SU-DHL-6 (cell line): ENCODE results near the gene XKR8.

Experiments used
- H2AFZ ChIP-seq: fragments of 200-600 bp; sonication (generic); 2 replicates; pipeline ENCODE4 v1.6.1; 2014; ENCODE audit warnings: low read depth, mild to moderate bottlenecking, moderate library complexity, mixed read lengths, antibody characterized with exemption, low read length; ENCODE audit not compliant: severe bottlenecking
- H3F3A ChIP-seq: fragments of 200-600 bp; shearing (Covaris generic); 2 replicates; pipeline ENCODE4 v1.6.0; 2016; ENCODE audit warnings: antibody characterized with exemption, mild to moderate bottlenecking; ENCODE audit not compliant: insufficient read depth
- H3K27ac ChIP-seq: fragments of 200-600 bp; sonication (generic); 2 replicates; pipeline ENCODE4 v1.5.1; 2016; ENCODE audit warnings: low read depth, mild to moderate bottlenecking, low read length, moderate library complexity, mixed read lengths
- H3K27me3 ChIP-seq: fragments of 200-600 bp; sonication (generic), shearing (Covaris generic); 2 replicates; pipeline ENCODE4 v1.6.0; 2014; ENCODE audit warnings: mild to moderate bottlenecking, low read length
- H3K36me3 ChIP-seq: fragments of 200-600 bp; sonication (generic); 2 replicates; pipeline ENCODE4 v1.6.1; 2014; ENCODE audit warnings: mild to moderate bottlenecking, low read length, mixed read lengths
- H3K4me2 ChIP-seq: fragments of 300-600, 200-600 bp; shearing (Covaris generic), sonication (generic); 2 replicates; pipeline ENCODE4 v1.6.0; 2014; ENCODE audit warnings: low read length, low read depth, mild to moderate bottlenecking; ENCODE audit not compliant: poor library complexity, severe bottlenecking
- H3K4me3 ChIP-seq: fragments of 200-600 bp; sonication (generic); 2 replicates; pipeline ENCODE4 v1.5.1; 2014; ENCODE audit warnings: antibody characterized with exemption, low read length, mild to moderate bottlenecking, mixed read lengths; ENCODE audit not compliant: insufficient read depth, poor library complexity, severe bottlenecking
- H3K79me2 ChIP-seq: fragments of 200-600 bp; sonication (generic); 2 replicates; pipeline ENCODE4 v1.6.1; 2014; ENCODE audit warnings: mild to moderate bottlenecking, low read length, moderate library complexity; ENCODE audit not compliant: insufficient read depth
- H3K9ac ChIP-seq: fragments of 200-600 bp; sonication (generic); 2 replicates; pipeline ENCODE4 v1.7.0; 2014; ENCODE audit warnings: mild to moderate bottlenecking, low read length
- H3K9me2 ChIP-seq: fragments of 200-600 bp; sonication (generic); replicated peaks from 2 replicates; pipeline ENCODE4 v1.6.1; 2014; ENCODE audit warnings: low read length; ENCODE audit not compliant: insufficient read depth
- H3K9me3 ChIP-seq: fragments of 200-600 bp; sonication (generic); 2 replicates; pipeline ENCODE4 v1.6.1; 2014; ENCODE audit warnings: low read length, mixed read lengths; ENCODE audit not compliant: insufficient read depth
- H4K20me1 ChIP-seq: fragments of 200-600 bp; sonication (generic); 2 replicates; pipeline ENCODE4 v1.6.1; 2014; ENCODE audit warnings: low read depth, mild to moderate bottlenecking, antibody characterized with exemption, low read length, moderate library complexity, mixed read lengths
- CTCF ChIP-seq: fragments of 200-600 bp; sonication (generic); IDR thresholded peaks from one replicate; pipeline ENCODE4 v1.5.1; 2017; ENCODE audit warnings: antibody characterized with exemption, mild to moderate bottlenecking, low read length, moderate library complexity; ENCODE audit not compliant: insufficient read depth, poor library complexity, severe bottlenecking
- EZH2phosphoT487 ChIP-seq: fragments of 200-600 bp; sonication (generic), shearing (Covaris generic); conservative IDR thresholded peaks from 2 replicates; pipeline ENCODE4 v1.6.1; 2018; ENCODE audit warnings: mild to moderate bottlenecking, antibody characterized with exemption, low read length, moderate library complexity, mixed read lengths

The XKR8 gene

GRCh38 chr1:27922272-27922671 is 37.5 kb upstream of the XKR8 start:
- Histone ChIP-seq H3K4me3 (no peak overlapping the region), H3F3A (no peaks in the 10 kb centered on the region; the same call in 1 of the 2 replicates), H2AFZ (no peak overlapping the region), H4K20me1 (no peaks in the 10 kb centered on the region), H3K9ac (no peak overlapping the region), H3K9me2 (no peaks in the 10 kb centered on the region), H3K79me2 (no peaks in the 10 kb centered on the region), H3K9me3 (no peaks in the 10 kb centered on the region), H3K27me3 (no peaks in the 10 kb centered on the region), H3K36me3 (no peaks in the 10 kb centered on the region), H3K4me2 (no peak overlapping the region), H3K27ac (no peak overlapping the region)
- no peak for TF ChIP-seq CTCF
- no peak for TF ChIP-seq EZH2phosphoT487

- H3K4me3 ChIP-seq: no peak overlapping the region
- H3K9ac ChIP-seq: no peak overlapping the region
- no peak overlapping the region for H2AFZ ChIP-seq
- no peaks in the 10 kb centered on the region for H3K9me3 ChIP-seq
- TF ChIP-seq EZH2phosphoT487 (no peak), CTCF (no peak)
- H3K27ac ChIP-seq: no peak overlapping the region
- H3K4me2 ChIP-seq: no peak overlapping the region
- H3K79me2 ChIP-seq: no peaks in the 10 kb centered on the region
- H3F3A ChIP-seq: no peaks in the 10 kb centered on the region
- no peaks in the 10 kb centered on the region for H3K27me3 ChIP-seq
- no peaks in the 10 kb centered on the region for H4K20me1 ChIP-seq
- H3K36me3 ChIP-seq: no peaks in the 10 kb centered on the region
- no peaks in the 10 kb centered on the region for H3K9me2 ChIP-seq
Measured at GRCh38 chr1:27928216-27928954, 31.4 kb upstream of the XKR8 start.

GRCh38 chr1:27931184-27931583 is 28.6 kb upstream of the XKR8 start:
- H3F3A ChIP-seq: no peaks in the 10 kb centered on the region
- H3K9me3 ChIP-seq: no peaks in the 10 kb centered on the region
- no peak overlapping the region for H3K4me3 ChIP-seq
- H2AFZ ChIP-seq: no peak overlapping the region
- H3K9me2 ChIP-seq: no peaks in the 10 kb centered on the region
- H3K27ac ChIP-seq: no peak overlapping the region
- TF ChIP-seq CTCF (no peak), EZH2phosphoT487 (no peak)
- no peaks in the 10 kb centered on the region for H3K79me2 ChIP-seq
- H3K36me3 ChIP-seq: no peaks in the 10 kb centered on the region
- no peaks in the 10 kb centered on the region for H4K20me1 ChIP-seq
- no peak overlapping the region for H3K4me2 ChIP-seq
- H3K9ac ChIP-seq: no peak overlapping the region
- H3K27me3 ChIP-seq: no peaks in the 10 kb centered on the region
